WTC11 (cell line): ENCODE results near the gene RAPGEF5.

Experiments used
- SP1 ChIP-seq: sonication (generic); formaldehyde crosslinking; conservative IDR thresholded peaks from 2 replicates; pipeline ENCODE4 v1.8.1; 2022; ENCODE audit warnings: missing genetic modification reagents
- TP53 ChIP-seq: sonication (generic); formaldehyde crosslinking; IDR thresholded peaks from 2 replicates; pipeline ENCODE4 v1.8.1; 2023; ENCODE audit warnings: mild to moderate bottlenecking, missing genetic modification reagents
- TF ChIP-seq, protein P1 (sequence below): fragments of 200-600 bp; IDR thresholded peaks from 2 replicates; pipeline ENCODE4 v1.8.0; 2022; ENCODE audit warnings: antibody characterized with exemption

GRCh38 chr7:22354462-22354861 is 2.5 kb downstream of the RAPGEF5 start:
- no peak for TF ChIP-seq TP53
- no peak for TF ChIP-seq SP1
- TF ChIP-seq, protein P1, sequence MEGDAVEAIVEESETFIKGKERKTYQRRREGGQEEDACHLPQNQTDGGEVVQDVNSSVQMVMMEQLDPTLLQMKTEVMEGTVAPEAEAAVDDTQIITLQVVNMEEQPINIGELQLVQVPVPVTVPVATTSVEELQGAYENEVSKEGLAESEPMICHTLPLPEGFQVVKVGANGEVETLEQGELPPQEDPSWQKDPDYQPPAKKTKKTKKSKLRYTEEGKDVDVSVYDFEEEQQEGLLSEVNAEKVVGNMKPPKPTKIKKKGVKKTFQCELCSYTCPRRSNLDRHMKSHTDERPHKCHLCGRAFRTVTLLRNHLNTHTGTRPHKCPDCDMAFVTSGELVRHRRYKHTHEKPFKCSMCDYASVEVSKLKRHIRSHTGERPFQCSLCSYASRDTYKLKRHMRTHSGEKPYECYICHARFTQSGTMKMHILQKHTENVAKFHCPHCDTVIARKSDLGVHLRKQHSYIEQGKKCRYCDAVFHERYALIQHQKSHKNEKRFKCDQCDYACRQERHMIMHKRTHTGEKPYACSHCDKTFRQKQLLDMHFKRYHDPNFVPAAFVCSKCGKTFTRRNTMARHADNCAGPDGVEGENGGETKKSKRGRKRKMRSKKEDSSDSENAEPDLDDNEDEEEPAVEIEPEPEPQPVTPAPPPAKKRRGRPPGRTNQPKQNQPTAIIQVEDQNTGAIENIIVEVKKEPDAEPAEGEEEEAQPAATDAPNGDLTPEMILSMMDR, result no peak
